ENCODE results near the gene RIN3.

RIN3 gene

DNA sequence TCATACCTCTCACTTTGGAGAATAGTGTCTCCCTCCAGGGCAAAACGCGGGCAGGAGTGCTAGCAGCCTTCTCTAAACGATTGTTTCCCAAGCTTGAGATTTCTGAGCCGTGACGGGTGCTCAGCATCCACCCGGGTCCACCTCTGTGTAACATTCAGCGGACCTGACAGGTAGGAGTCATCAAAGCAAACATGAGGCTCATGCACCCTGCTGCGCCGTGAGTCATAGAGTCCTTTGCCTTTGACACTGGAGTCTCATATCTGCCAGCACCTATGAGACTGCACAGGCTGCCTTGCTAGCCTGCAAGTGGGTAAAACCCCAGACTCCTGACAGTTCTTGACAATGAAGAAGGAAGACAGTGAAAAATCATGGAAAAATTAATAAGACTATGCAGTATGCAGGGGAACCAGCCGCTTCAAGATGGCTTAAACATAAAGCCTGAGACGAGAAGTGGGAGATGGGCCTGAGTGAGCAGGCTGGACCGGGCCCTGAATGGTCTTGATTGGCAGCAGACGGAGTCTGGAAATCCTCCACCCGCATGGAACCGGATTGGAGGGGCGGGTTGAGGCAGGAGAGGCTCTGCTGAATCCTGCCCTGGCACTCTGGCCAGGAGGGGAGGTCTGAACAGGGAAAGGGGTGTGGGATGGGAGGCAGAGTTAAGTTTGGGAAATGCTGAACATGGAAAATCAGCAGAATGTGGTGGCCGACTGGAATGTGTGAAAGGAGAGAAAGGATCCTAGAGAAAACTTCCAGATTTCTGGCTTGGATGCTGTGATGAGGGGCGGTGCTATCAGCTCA lies 180.6 kb downstream of the RIN3 start:
- no CpG with 5 or more reads among the region's 18 CpGs for WGBS (ENCODE audit: extremely low coverage, insufficient coverage, low lambda C conversion rate)
- H2BK120ac ChIP-seq (ENCODE audit: low read depth, low read length) = no peak overlapping the region
- H3K9ac ChIP-seq (ENCODE audit: low read length) = no peak overlapping the region
- no peak overlapping the region for H3K23ac ChIP-seq (ENCODE audit: low read length)
- no peak overlapping the region for H3K27ac ChIP-seq (ENCODE audit: low read depth, low read length)
- no peak overlapping the region for H3K4me2 ChIP-seq (ENCODE audit: low read length)
- H4K8ac ChIP-seq (ENCODE audit: low read depth, low read length) = no peak overlapping the region
- no peaks in the 10 kb centered on the region for H3K79me1 ChIP-seq (ENCODE audit: low read length)
- no peaks in the 10 kb centered on the region for H3K4me1 ChIP-seq (ENCODE audit: control insufficient read depth, low read depth, low read length)
- H3K79me2 ChIP-seq (ENCODE audit: control insufficient read depth, insufficient read depth, low read length) = no peaks in the 10 kb centered on the region
- no peak overlapping the region for H2BK5ac ChIP-seq (ENCODE audit: low read length)
- no peak overlapping the region for H4K5ac ChIP-seq (ENCODE audit: low read length)
- no peaks in the 10 kb centered on the region for H3K27me3 ChIP-seq (ENCODE audit: insufficient read depth, low read length, poor library complexity)
- no peak overlapping the region for H3K4me3 ChIP-seq (ENCODE audit: low read length)
- H2BK15ac ChIP-seq (replicated peaks; ENCODE audit: low read depth) = no peak overlapping the region
- no peak overlapping the region for H3K18ac ChIP-seq (ENCODE audit: low read length)
- no peak overlapping the region for H3K56ac ChIP-seq (ENCODE audit: low read length)
- no peaks in the 10 kb centered on the region for H3K36me3 ChIP-seq (ENCODE audit: control insufficient read depth, insufficient read depth, low read length)
- H2AK5ac ChIP-seq (ENCODE audit: low read length) = no peak overlapping the region
- no peak overlapping the region for H3K4ac ChIP-seq (ENCODE audit: low read depth, low read length)
- DNase-seq = no peak

DNA sequence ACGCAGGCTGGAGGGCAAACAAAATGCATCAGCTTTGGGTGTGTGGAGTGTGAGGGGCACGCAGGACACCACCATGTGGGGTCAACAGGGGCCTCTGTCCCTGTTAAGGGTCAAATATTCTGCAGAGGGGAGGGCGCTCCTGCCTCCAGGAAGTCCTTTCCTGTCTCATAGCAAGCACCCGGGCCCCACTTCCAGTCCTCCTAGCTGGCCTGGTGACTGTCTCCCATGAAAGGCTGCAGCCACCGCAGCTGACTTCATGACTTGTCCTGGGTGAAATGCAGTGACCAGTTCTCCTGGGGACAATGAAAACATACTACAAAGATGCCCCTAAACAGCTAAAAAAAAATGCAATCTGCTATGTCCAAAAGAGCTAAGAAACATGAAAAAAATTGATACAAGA lies 181.2 kb downstream of the RIN3 start:
- Histone ChIP-seq H3K56ac (ENCODE audit: low read length) (no peak overlapping the region), H3K27ac (ENCODE audit: low read depth, low read length) (no peak overlapping the region)
- no CpG with 5 or more reads among the region's 5 CpGs for WGBS (ENCODE audit: extremely low coverage, insufficient coverage, low lambda C conversion rate)

GRCh38 chr14:92695562-92695961 lies 182.0 kb downstream of the RIN3 start:
- Histone ChIP-seq H4K8ac (ENCODE audit: low read depth, low read length) (no peak overlapping the region), H3K4ac (ENCODE audit: low read depth, low read length) (no peak overlapping the region), H2BK120ac (ENCODE audit: low read depth, low read length) (no peak overlapping the region), H2BK5ac (ENCODE audit: low read length) (no peak overlapping the region), H3K79me2 (ENCODE audit: control insufficient read depth, insufficient read depth, low read length) (no peaks in the 10 kb centered on the region), H2BK15ac (replicated peaks; ENCODE audit: low read depth) (no peak overlapping the region), H3K27me3 (ENCODE audit: insufficient read depth, low read length, poor library complexity) (no peaks in the 10 kb centered on the region), H3K9ac (ENCODE audit: low read length) (no peak overlapping the region), H3K4me1 (ENCODE audit: control insufficient read depth, low read depth, low read length) (no peaks in the 10 kb centered on the region), H3K79me1 (ENCODE audit: low read length) (no peaks in the 10 kb centered on the region), H3K4me2 (ENCODE audit: low read length) (no peak overlapping the region), H3K56ac (ENCODE audit: low read length) (no peak overlapping the region), H3K36me3 (ENCODE audit: control insufficient read depth, insufficient read depth, low read length) (no peaks in the 10 kb centered on the region), H3K18ac (ENCODE audit: low read length) (no peak overlapping the region), H3K4me3 (ENCODE audit: low read length) (no peak overlapping the region), H2AK5ac (ENCODE audit: low read length) (no peak overlapping the region), H3K23ac (ENCODE audit: low read length) (no peak overlapping the region), H4K5ac (ENCODE audit: low read length) (no peak overlapping the region), H3K27ac (ENCODE audit: low read depth, low read length) (no peak overlapping the region)
- no peak for DNase-seq
- WGBS (ENCODE audit: extremely low coverage, insufficient coverage, low lambda C conversion rate) = no CpG with 5 or more reads among the region's 1 CpG

More for the DNA sequence above, 181.2 kb downstream of the RIN3 start:
- H3K4me1 ChIP-seq (ENCODE audit: control insufficient read depth, low read depth, low read length) = no peaks in the 10 kb centered on the region
- H2AK5ac ChIP-seq (ENCODE audit: low read length) = no peak overlapping the region
- no peak overlapping the region for H2BK120ac ChIP-seq (ENCODE audit: low read depth, low read length)
- H3K9ac ChIP-seq (ENCODE audit: low read length) = no peak overlapping the region
- no peak overlapping the region for H3K23ac ChIP-seq (ENCODE audit: low read length)
- no peak overlapping the region for H4K8ac ChIP-seq (ENCODE audit: low read depth, low read length)
- no peak for DNase-seq
- H3K79me2 ChIP-seq (ENCODE audit: control insufficient read depth, insufficient read depth, low read length) = no peaks in the 10 kb centered on the region
- H3K79me1 ChIP-seq (ENCODE audit: low read length) = no peaks in the 10 kb centered on the region
- H3K18ac ChIP-seq (ENCODE audit: low read length) = no peak overlapping the region
- no peak overlapping the region for H3K4ac ChIP-seq (ENCODE audit: low read depth, low read length)
- no peak overlapping the region for H2BK5ac ChIP-seq (ENCODE audit: low read length)
- no peak overlapping the region for H2BK15ac ChIP-seq (replicated peaks; ENCODE audit: low read depth)
- H3K27me3 ChIP-seq (ENCODE audit: insufficient read depth, low read length, poor library complexity) = no peaks in the 10 kb centered on the region
- H3K36me3 ChIP-seq (ENCODE audit: control insufficient read depth, insufficient read depth, low read length) = no peaks in the 10 kb centered on the region
- no peak overlapping the region for H4K5ac ChIP-seq (ENCODE audit: low read length)
- H3K4me2 ChIP-seq (ENCODE audit: low read length) = no peak overlapping the region
- no peak overlapping the region for H3K4me3 ChIP-seq (ENCODE audit: low read length)

DNA sequence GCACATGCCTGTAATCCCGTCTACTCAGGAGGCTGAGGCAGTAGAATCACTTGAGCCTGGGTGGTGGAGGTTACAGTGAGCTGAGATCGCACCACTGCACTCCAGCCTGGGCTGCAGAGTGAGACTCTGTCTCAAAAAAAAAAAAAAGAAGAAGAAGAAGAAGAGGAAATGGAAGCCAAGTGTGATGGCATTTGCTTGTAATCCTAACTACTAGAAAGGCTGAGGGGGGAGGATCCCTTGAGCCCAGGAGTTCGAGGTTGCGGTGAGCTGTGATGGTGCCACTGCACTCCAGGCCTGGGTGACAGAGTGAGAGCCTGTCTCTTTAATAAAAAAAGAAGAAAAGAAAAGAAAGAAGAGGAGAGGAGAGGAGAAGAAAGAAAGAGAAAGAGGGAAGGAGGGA lies 182.8 kb downstream of the RIN3 start:
- Histone ChIP-seq H3K36me3 (ENCODE audit: control insufficient read depth, insufficient read depth, low read length) (no peaks in the 10 kb centered on the region), H3K4me1 (ENCODE audit: control insufficient read depth, low read depth, low read length) (no peaks in the 10 kb centered on the region), H2BK120ac (ENCODE audit: low read depth, low read length) (no peak overlapping the region), H3K4me3 (ENCODE audit: low read length) (no peak overlapping the region), H3K56ac (ENCODE audit: low read length) (no peak overlapping the region), H2AK5ac (ENCODE audit: low read length) (no peak overlapping the region), H3K18ac (ENCODE audit: low read length) (no peak overlapping the region), H3K4ac (ENCODE audit: low read depth, low read length) (no peak overlapping the region), H3K9ac (ENCODE audit: low read length) (no peak overlapping the region), H3K79me1 (ENCODE audit: low read length) (no peaks in the 10 kb centered on the region), H3K27ac (ENCODE audit: low read depth, low read length) (no peak overlapping the region), H4K8ac (ENCODE audit: low read depth, low read length) (no peak overlapping the region), H2BK5ac (ENCODE audit: low read length) (no peak overlapping the region), H3K79me2 (ENCODE audit: control insufficient read depth, insufficient read depth, low read length) (no peaks in the 10 kb centered on the region), H3K27me3 (ENCODE audit: insufficient read depth, low read length, poor library complexity) (no peaks in the 10 kb centered on the region), H2BK15ac (replicated peaks; ENCODE audit: low read depth) (no peak overlapping the region), H4K5ac (ENCODE audit: low read length) (no peak overlapping the region), H3K23ac (ENCODE audit: low read length) (no peak overlapping the region), H3K4me2 (ENCODE audit: low read length) (no peak overlapping the region)
- no peak for DNase-seq
- WGBS (ENCODE audit: extremely low coverage, insufficient coverage, low lambda C conversion rate) = no CpG with 5 or more reads among the region's 4 CpGs

- Histone ChIP-seq H3K4me1 (ENCODE audit: control insufficient read depth, low read depth, low read length) (no peaks in the 10 kb centered on the region), H4K5ac (ENCODE audit: low read length) (no peak overlapping the region), H3K79me1 (ENCODE audit: low read length) (no peaks in the 10 kb centered on the region), H3K27ac (ENCODE audit: low read depth, low read length) (no peak overlapping the region), H3K4ac (ENCODE audit: low read depth, low read length) (no peak overlapping the region), H2BK120ac (ENCODE audit: low read depth, low read length) (no peak overlapping the region), H3K36me3 (ENCODE audit: control insufficient read depth, insufficient read depth, low read length) (no peaks in the 10 kb centered on the region), H2AK5ac (ENCODE audit: low read length) (no peak overlapping the region), H2BK15ac (replicated peaks; ENCODE audit: low read depth) (no peak overlapping the region), H3K23ac (ENCODE audit: low read length) (no peak overlapping the region), H2BK5ac (ENCODE audit: low read length) (no peak overlapping the region), H3K4me2 (ENCODE audit: low read length) (no peak overlapping the region), H3K56ac (ENCODE audit: low read length) (no peak overlapping the region), H4K8ac (ENCODE audit: low read depth, low read length) (no peak overlapping the region), H3K79me2 (ENCODE audit: control insufficient read depth, insufficient read depth, low read length) (no peaks in the 10 kb centered on the region), H3K18ac (ENCODE audit: low read length) (no peak overlapping the region), H3K27me3 (ENCODE audit: insufficient read depth, low read length, poor library complexity) (no peaks in the 10 kb centered on the region), H3K4me3 (ENCODE audit: low read length) (no peak overlapping the region), H3K9ac (ENCODE audit: low read length) (no peak overlapping the region)
- DNase-seq = no peak
These were observed 184.8 kb downstream of the RIN3 start for GRCh38 chr14:92698393-92698792.

GRCh38 chr14:92701826-92702225 lies 188.2 kb downstream of the RIN3 start:
- Histone ChIP-seq H3K23ac (ENCODE audit: low read length) (no peak overlapping the region), H4K8ac (ENCODE audit: low read depth, low read length) (no peak overlapping the region), H2BK15ac (replicated peaks; ENCODE audit: low read depth) (no peak overlapping the region), H3K4ac (ENCODE audit: low read depth, low read length) (no peak overlapping the region), H3K4me2 (ENCODE audit: low read length) (no peak overlapping the region), H3K79me1 (ENCODE audit: low read length) (no peaks in the 10 kb centered on the region), H3K18ac (ENCODE audit: low read length) (no peak overlapping the region), H2AK5ac (ENCODE audit: low read length) (no peak overlapping the region), H2BK120ac (ENCODE audit: low read depth, low read length) (no peak overlapping the region), H4K5ac (ENCODE audit: low read length) (no peak overlapping the region), H3K4me3 (ENCODE audit: low read length) (no peak overlapping the region), H3K4me1 (ENCODE audit: control insufficient read depth, low read depth, low read length) (no peaks in the 10 kb centered on the region), H3K36me3 (ENCODE audit: control insufficient read depth, insufficient read depth, low read length) (no peaks in the 10 kb centered on the region), H3K56ac (ENCODE audit: low read length) (no peak overlapping the region), H3K9ac (ENCODE audit: low read length) (no peak overlapping the region), H2BK5ac (ENCODE audit: low read length) (no peak overlapping the region), H3K27ac (ENCODE audit: low read depth, low read length) (no peak overlapping the region), H3K27me3 (ENCODE audit: insufficient read depth, low read length, poor library complexity) (no peaks in the 10 kb centered on the region), H3K79me2 (ENCODE audit: control insufficient read depth, insufficient read depth, low read length) (no peaks in the 10 kb centered on the region)
- no peak for DNase-seq
- no CpG with 5 or more reads among the region's 10 CpGs for WGBS (ENCODE audit: extremely low coverage, insufficient coverage, low lambda C conversion rate)

Measured in mesendoderm (in vitro differentiated cells).